Fibroblast of gingiva (primary cell): ENCODE measurements around the gene SORCS2.
A peak's percentile ranks its signal among the peaks of the same experiment; 100 is the strongest.
"Not testable (repeated sequence)": the region's sequence is repeated elsewhere in the genome, so short reads cannot be mapped to it uniquely, and the experiment has no call there.

Source experiments
- DNase-seq: peaks from one replicate; pipeline ENCODE4 v3.0.0-alpha.2; 2011; ENCODE audit warnings: low read depth

SORCS2 gene

DNA sequence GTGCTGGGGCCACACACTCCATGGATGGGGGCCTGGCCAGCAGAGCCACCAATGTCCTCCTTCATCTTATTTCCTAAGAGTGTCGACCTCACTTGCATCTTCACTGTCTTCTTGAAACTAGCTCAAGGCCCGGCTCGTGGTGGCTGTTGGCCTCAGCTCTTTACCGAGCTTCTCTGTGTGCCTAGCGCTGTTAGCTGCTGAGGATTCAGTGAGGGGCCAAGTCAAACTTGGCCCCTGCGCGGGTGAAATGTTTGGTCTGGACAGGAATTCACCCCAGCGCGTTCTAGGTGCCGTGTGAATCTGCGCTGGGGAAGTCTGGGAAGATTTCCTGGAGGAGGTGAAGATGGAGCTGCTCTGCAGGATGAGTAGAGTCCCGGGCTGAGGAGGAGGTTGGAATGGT, 8.5 kb downstream of the SORCS2 start:
- DNase-seq: no peak

DNA sequence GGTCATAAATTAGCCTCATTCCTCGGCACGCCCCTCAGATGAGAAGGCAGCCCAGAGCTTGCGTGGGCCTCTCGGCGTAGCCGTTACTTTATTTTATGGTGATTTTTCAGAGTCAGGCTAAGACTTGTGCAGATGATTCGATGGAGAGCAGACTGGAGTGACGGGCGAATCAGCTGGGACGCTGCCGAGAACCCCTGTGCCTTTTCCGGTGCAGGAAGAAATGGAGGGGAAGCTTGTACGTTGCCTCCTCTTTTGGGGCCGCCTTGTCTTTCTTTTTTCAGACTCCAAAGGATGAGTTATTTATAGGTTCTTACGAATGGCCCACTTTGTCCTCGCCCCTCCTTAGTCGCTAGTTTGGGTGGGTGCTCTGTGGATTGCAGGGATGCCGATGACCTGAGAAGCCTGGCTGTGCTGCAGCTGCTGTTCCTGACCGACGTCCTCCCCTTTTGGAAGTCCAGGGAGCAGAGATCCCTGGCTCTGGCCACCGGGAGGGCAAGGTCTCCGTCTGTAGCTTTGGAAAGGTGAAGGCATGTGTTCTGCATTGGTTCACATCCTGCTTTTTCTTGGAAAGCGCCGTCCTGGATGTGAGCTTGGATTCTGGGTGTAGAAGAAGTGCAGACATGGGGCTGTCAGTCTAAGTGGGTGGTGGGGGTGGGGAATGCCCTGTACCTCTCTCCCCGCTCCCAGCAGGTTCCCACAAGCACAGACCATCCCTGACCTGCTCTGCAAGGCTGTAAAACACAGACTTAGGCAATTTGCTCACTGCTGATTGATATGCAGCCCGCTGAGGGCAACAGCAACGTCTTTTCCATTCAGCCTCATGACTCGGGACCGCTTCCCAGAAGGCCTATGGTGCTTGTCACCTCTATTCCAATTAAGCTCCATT, 9.3 kb downstream of the SORCS2 start:
- no peak for DNase-seq

DNA sequence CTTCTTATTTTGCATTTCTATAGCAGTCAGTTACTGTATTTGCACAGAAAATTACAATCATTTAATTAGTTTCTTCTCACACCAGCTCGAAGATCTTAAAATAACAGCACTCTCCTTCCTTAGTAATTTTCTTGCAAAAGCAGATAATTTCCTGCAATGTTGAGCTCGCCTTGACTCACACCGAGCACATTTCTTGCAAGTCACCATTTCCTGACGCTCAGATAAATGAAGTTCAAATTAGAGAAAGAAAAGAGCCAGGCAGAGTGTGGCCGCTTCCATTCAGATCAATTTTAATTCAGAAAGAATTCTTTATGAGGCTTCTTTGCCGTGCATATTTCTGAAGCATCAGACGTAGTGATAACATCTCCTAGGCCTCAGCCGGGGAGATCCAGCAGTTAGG, 10.1 kb downstream of the SORCS2 start:
- DNase-seq: no peak

DNA sequence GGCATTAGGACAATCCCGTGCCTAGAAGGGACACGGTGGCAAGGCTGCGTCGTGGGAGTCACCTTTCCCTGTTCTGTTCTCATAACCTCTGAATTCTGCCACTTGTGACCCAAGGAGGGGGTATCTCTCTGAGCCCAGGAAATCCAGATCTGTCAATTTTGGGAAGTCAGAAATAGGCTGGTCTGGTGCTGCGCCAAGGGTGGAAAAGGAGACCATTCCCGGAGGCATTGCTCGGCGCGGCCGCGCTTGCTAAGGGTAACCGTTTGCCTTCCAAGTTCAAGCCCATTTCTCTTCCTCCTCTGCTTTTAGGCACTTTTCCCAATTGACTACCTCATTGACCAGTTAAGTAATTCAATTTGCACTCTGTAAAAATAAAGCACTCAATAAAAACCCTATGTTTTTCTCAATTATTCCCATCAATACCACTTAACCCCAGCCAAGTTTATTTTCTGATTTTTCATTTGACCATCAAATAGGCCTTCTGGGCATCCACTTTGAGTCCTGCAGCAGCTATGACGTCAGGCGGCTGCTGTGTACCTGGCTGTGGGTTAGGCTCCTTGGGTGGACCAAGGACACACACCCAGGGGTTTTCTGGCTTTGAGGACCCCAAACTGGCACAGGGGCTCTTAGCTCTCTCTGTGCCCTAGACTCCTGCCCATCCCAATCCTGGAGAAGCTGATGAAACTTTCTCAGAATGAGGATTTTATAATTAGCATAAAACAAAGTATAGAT, 12.5 kb downstream of the SORCS2 start:
- DNase-seq: no peak

DNA sequence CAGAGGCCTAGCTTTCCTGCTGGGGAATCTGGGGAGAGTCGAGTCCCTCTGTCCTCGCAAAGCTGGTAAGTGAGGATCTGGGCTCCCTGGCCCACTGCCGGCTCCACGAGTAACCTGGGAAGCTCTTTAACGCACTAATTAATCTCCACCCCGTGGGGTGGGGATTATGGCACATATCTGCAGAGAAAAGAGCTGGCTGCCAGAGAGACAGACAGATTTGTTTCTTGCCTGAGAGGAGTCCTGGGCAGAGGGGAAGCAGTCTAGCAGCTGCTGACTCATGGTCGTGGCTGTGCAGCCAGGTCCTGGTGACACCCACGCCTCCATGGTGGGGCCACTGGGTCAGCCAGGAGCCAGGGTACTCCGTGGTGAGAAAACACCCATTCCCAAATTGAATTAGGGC, 14.0 kb downstream of the SORCS2 start:
- DNase-seq: peak; percentile 24

DNA sequence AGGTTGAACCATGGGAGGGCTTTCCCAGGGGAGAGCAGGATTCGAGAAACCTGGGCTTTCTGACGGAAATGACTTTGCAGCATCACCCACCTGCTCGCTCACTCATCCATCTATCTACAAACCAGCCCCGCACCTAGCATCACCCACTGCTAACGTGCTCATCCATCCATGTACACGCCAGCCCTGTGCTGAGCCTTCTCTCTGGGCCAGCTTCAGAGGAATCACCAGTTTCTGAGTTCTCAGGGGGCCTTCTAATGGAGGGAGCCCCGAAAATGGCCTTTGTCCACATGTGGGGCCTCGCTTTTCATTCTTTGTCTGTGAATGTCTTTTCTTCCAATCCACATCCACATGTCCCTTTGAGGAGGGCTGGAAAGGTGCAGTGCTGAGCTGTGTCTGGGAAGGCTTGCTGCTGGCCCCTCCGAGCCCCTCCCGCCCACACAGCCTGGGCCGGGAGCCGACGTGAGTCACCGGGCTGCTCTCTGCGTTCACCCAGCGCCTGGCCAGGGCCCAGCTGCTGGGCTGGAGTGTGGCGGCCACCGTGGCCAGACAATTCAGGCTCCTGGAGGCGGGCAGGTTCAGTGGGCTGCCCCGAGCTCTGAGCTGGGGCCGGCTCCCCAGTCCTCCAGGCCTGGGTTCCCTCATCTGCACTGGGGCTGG, 14.7 kb downstream of the SORCS2 start:
- DNase-seq: peak; percentile 70

DNA sequence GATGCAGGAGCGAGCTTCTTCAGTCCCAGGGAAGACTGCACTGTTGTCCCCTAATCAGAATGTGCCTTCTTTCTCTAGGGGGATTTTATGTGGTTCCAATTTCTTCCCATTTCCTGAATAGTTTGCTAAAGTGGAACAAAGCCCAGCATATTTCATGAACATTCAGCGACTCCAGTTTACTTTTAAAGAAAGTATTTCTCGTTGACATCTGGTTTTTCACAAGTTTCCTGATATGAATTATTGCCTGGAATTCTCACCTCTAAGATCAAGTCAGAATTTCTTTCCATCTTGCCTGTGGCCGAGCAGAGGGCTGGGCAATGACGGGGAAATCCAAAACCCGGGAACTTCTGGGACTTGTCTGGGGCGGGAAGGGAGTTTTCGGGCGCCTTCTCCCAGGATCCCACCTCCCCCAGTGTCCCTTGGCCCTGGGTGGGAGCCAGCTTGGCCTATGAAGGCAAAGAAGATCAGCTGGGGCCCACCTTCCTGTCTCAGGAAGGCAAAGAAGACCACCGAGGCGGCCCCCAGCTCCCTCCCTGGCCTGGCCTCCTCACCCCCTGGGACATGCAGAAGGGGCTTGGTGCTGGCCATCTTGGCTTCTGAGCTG, 15.4 kb downstream of the SORCS2 start:
- peak; percentile 27 for DNase-seq

DNA sequence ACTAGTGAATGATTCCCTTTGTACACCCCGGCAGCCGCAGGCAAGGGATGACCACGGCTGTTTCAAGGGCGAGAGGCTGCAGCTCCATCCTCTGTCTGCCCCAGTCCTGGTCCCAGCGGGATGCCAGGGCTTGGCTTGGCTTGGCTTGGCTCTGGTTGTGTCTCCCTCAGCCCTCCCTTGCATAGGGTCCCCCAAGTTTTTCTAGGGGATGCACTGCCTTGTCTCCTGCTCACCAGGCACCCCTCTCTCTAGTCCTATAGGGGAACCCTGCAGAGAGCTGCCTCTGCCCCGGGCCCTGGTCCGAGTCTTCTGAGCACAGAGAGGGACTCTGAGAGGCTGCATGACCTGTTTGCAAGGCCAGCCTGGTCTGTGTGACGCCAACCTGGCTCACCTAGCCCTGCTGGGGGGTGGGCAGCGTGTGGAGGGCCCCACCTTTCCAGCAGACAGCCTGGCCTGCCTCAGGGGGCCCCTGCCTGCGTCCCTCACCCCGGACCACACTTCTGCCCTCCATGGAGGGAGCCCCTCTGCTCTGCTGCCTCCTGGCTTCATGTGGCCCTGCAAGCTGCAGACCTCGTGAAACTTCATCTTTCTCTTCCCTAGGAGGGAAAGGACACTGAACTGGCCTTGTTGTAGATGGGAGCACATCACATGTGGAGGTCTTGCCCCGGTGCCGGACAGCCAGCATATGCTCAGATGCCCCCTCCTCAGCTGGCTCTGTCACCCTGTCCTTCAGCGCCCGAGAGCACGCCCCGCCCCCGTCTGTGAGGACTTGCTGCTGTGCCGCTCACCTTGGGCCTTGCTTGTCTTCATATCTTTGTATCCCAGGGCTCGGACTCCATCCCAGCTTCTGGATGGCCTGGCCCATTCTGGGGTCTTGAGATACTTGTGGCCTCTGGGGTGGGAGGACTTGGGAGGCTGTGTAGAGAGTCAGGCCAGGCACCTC, 16.4 kb downstream of the SORCS2 start:
- DNase-seq: no peak

DNA sequence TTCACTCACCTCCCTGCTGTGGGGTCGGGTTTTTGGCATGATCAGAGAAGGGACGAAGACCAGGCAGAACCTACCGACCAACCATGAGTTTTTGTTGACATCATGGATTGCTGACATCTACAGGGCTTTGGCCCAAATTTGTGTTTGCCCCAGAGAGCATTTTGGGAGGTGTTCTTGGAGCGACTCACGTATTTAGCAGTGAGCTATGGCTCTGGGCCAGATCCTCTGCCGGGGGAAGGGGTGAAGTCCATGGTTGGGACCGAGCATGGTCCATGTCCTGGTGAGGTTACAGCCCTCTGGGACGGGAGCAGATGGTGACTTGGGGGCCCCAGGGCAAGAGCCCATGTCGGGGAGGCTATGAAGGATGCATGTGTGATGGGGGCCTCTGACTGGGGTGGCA, 17.4 kb downstream of the SORCS2 start:
- DNase-seq: no peak

DNA sequence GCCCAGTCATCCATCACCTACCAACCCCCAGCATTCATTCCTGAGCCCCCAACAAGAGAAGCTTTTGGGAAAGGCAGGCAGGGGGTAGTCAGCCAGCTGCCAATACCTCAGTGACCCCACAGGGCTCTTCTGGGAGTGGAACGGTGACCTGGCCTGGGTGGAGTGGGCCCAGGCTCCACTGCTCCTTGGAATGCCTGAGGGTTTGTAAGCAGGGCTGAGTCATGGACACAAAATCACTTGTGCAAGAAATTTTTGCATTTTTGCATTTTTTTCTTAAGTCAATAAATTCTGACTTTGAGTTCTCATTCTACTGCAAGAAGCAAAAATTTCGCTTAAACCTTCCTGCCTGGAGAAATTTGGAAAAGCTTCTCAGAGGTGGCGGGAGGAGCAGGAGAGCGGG, 18.5 kb downstream of the SORCS2 start:
- DNase-seq: peak; percentile 73

DNA sequence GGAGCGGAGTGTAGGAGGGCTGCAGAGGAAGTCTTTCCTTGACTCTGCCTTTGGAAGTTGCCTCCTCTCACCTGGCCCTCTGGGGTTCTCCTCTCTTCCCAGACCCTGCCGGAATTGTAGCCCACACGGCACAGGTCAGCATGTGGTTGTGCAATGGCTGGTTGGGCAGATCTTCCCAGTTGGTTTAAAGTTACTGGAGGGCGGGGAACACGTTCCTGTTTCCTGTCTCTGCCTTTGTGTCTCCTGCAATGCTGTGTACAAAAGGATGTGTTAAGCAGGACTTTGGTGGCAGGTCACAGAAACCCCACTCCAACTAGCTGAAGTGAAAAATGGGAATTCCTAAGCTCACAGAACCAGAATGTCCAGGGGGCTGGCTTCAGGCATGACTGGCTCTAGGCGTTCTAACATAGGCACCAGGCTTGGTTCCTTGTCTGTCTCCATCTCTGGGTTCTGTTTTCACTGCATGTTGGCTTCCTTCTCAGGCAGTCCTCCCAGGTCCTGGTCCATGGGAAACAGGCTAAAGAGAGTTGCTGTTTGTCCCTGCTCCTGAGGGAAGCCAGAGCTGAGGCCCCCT, 19.9 kb downstream of the SORCS2 start:
- no peak for DNase-seq

DNA sequence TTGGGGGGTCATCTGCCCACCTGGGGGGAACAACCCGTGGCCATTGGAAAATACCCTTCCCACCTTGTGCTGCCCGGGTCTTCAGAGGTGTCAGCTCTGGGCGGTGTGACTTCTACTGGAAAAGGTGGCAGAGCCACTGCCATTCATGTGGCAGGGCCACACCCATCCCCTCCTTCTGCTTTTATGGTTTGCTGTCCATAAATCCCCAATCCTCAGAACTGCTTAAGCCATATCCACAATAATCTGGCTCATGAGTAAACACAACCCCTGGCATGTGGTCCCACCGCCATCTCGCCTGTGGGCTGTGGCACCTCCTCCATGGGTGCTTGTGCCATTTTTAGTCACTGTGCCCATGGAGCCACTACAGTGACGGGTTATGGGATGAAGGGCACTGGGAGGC, 20.6 kb downstream of the SORCS2 start:
- DNase-seq: no peak

DNA sequence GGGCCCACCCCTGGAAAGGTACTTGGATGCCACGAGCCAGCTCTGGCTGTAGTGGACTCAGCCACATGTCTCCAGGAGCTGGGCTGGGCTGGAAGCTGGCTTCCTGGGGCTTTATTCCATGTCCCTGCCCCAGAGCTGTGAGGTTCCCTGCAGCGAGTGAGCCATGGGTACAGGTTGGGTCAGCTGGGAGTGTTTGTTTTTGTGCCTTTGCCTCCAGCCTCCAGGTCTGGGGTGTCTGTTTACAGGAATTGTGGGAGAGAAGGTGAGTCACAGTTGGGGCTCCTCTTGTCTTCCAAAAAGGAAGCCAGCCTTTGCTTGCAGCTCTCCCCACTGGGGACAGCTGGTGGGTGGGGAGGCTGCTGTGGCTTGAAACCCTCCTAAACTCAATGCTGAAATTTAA, 21.5 kb downstream of the SORCS2 start:
- DNase-seq: no peak

DNA sequence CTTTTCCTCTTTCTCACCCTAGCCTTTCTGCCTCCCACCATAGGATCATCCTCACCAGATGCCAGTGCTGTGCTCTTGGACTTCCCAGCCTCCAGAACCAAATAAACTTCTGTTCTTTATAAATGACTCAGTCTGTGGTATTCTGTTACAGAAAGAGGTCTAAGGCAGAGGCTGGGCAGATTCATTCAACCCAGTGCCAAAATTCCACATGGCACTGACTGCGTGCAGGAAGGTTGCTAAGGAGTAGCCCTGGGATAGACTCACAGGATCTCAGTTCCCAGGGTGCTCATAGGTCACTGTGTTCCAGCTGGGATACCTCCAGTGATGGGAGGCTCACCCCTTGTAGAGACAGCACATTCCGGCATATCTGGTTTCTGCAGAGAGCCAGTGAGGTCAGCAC, 22.0 kb downstream of the SORCS2 start:
- no peak for DNase-seq

DNA sequence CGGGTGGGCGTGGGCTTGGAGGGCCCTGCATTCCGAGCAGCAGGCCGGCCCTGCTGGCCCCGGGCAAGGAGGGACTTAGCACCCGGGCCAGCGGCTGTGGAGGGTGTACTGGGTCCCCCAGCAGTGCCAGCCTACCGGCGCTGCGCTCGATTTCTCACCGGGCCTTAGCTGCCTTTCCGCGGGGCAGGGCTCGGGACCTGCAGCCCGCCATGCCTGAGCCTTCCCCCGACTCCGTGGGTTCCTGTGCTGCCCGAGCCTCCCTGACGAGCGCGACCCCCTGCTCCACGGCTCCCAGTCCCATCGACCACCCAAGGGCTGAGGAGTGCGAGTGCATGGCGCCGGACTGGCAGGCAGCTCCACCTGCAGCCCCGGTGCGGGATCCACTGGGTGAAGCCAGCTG, 22.8 kb downstream of the SORCS2 start:
- not testable (repeated sequence) for DNase-seq

DNA sequence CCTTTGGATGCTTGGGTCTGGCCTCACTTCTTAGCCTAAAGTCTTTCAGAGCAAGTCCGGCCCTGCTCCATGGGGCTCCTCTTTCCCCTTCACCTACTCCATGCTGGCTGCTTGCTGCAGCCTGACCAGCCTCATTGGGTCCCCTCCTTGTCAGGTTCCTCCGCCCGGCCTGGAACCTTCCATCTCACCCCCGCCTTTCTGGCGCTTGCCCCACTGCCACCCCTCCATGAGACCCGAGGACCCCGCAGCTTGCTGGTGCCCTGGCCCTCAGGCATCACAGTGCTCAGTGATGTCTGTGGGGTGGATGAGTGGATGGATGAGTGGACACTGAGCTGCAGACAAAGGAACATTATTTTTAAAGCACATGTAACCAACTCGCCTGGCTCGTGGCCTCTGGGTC, 24.7 kb downstream of the SORCS2 start:
- DNase-seq: no peak

DNA sequence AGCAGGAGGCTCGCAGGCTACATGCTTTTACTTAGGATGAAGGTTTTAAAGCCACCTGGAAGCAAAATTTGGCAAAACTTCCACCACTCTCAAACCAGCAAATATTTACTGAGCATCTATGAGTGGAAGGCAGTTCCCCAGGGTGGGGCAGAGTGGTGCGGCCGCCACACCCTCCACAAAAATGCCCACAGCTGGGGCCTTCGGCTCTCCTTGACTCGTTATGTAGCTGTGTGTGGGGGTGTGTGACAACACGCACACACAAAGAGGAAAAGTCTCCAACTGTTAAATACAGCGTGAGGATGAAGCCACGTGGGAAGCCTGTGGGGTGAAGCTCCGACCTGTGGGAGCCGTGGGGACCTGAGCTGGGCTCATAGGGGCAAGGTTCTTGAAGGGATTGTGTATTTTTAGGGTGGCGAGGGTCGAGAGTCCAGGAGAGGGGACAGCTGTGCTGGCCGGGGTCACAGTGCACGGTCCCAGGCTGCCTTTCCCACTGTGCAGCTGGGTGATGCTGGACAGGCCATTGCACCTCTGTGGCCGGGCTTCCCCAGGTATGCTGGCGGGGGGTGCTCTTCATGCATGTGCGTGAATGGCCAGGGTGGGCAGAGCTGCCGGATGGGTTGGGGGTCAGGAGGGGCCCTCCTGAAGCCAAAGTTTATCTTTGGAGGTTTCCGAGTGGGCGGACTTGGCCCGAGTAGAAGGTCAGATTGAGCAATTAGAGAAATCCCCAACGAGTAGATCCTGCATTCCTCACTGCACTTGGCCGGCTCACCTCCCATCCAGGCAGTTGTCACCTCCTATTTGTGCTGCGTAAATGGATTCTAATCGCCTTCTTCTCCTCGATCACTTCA, 25.4 kb downstream of the SORCS2 start:
- no peak for DNase-seq

DNA sequence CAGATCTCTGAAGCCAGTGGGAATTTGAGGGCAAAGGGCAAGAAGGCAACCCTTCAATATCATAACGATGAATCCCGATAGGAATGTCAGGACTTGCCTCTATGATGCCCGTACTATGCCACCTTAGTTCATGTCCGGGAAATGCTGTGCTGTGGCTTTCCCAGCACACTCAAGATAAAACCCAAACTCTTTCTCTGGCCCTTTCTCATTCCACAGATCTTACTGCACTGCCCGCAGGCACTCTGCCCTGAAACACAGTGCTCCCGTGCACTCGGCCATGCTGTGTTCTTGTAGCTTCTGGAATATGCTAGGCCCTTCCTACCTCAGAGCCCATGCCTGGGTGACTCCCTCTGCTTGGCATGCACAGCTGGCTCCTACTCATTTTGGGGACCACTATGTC, 26.3 kb downstream of the SORCS2 start:
- no peak for DNase-seq

DNA sequence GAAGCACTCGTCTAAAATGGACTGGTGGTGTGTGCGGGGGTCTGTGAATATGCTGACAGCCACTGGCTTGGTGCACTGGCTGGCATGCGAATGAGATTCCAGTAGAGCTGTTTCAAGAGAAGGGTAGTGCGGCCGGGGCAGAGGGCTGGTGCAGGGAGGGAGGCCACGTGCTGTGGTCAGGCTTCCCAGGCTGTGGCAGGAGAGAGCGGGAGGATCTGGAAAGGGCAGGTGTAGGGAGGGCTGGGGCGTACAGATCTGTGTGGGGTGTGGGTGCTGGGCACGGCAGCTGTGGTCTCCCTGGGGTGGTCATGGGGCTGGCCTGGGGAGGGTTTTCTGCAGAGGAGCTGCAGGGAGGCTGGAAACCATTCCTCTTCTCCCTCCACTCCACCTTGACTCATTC, 30.2 kb downstream of the SORCS2 start:
- DNase-seq: no peak

DNA sequence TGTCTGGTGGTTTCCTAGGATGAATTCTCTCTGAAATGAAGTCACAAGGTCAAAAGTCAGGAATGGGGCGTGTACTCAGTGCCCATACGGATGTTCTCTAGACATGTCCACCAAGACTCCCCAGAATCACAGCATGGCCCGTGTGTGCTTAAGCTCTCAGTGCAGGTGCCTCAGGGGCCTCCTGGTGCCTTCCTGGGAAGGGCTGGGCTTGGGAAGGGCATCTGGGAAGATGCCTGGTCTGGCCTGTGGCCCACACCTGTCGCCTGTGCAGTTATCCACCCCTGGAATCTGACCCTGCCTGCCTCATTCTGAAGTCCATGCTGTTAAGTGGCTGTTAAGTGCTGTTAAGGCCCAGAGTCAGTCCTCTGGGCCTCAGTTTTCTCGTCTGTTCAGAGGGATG, 31.2 kb downstream of the SORCS2 start:
- DNase-seq: no peak
